NCI-H345 (cell line): ENCODE data around the gene LRRTM3.

Source experiments
- DNase-seq: peaks from one replicate; lab custom pipeline; 2025; lab: John Stamatoyannopoulos, UW

LRRTM3 gene

GRCh38 chr10:67119651-67120050, 193.8 kb downstream of the LRRTM3 start:
- DNase-seq: no peak

- DNase-seq: no peak
Measured at GRCh38 chr10:67127441-67127840, 201.6 kb downstream of the LRRTM3 start.

GRCh38 chr10:67140641-67141040, 214.8 kb downstream of the LRRTM3 start:
- no peak for DNase-seq

GRCh38 chr10:67141300-67141699, 215.5 kb downstream of the LRRTM3 start:
- no peak for DNase-seq

GRCh38 chr10:67144530-67144929, 218.7 kb downstream of the LRRTM3 start:
- no peak for DNase-seq
